SK-N-SH (cell line): Measurements from ENCODE around the gene DYNLT2B.

Source experiments
- NFIC ChIP-seq: IDR thresholded peaks from 2 replicates; pipeline ENCODE4 v1.4.0; 2012; ENCODE audit warnings: borderline replicate concordance
- TF ChIP-seq, protein P1 (sequence below): fragments of 200-600 bp; sonication (generic); IDR thresholded peaks from 2 replicates; pipeline ENCODE4 v1.6.1; 2017; ENCODE audit warnings: antibody characterized with exemption, mild to moderate bottlenecking, moderate library complexity

DNA sequence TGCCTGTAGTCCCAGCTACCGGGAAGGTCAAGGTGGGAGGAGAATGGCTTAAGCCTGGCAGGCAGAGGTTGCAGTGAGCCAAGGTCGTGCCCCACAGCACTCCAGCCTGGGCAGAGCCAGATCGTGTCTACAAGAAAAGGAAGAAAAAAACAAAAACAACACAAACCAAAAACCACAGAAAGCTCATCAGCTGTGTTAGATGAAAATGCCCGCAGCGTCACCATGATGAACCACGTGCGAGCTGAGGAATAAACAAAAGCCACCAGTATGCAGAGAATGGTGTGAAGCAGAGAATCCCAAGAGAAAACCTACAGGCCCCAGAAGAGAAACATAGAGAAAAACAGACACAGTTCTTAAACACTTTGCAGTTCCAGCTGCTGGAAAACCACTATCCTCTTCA, 39.9 kb upstream of the DYNLT2B start:
- TF ChIP-seq, protein P1, sequence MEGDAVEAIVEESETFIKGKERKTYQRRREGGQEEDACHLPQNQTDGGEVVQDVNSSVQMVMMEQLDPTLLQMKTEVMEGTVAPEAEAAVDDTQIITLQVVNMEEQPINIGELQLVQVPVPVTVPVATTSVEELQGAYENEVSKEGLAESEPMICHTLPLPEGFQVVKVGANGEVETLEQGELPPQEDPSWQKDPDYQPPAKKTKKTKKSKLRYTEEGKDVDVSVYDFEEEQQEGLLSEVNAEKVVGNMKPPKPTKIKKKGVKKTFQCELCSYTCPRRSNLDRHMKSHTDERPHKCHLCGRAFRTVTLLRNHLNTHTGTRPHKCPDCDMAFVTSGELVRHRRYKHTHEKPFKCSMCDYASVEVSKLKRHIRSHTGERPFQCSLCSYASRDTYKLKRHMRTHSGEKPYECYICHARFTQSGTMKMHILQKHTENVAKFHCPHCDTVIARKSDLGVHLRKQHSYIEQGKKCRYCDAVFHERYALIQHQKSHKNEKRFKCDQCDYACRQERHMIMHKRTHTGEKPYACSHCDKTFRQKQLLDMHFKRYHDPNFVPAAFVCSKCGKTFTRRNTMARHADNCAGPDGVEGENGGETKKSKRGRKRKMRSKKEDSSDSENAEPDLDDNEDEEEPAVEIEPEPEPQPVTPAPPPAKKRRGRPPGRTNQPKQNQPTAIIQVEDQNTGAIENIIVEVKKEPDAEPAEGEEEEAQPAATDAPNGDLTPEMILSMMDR: no peak
- no peak for TF ChIP-seq NFIC
